Endothelial cell of umbilical vein (primary cell): ENCODE measurements around the gene CCNI. TPM values are rescaled to one million over a fixed set of nuclear protein-coding genes. Genes with fewer than 3 reads are reported as not detected.

Source experiments
- BruUV-seq: library from RNA; stranded (reverse); fragments of 400-500 nt; replicated peaks from 2 replicates; lab custom pipeline; 2021; lab: Mats Ljungman, UMichigan
- CTCF ChIA-PET: fragments of 300-600, 350-600 bp; sonication (Branson Sonifier 250); formaldehyde crosslinking; loops from one replicate; lab custom pipeline; 2021; ENCODE audit warnings: antibody characterized with exemption, inconsistent platforms; lab: Charles Lee
- POLR2A ChIA-PET: fragments of 300-600, 350-600 bp; sonication (Branson Sonifier 250); formaldehyde crosslinking; loops from one replicate; lab custom pipeline; 2021; ENCODE audit warnings: antibody characterized with exemption, inconsistent platforms; lab: Charles Lee
- DNase-seq: peaks from one replicate; pipeline ENCODE4 v3.0.0-alpha.2; 2011; ENCODE audit warnings: low read depth, low spot score
- FAIRE-seq: peaks from 2 replicates; lab custom pipeline; 2011; peaks lifted over from hg19 to GRCh38; lab: Jason Lieb, UNC
- H2AFZ ChIP-seq: 2 replicates; pipeline ENCODE4 v1.6.0; 2012; ENCODE audit warnings: low read depth, low read length, control low read depth, inconsistent platforms
- H3K27ac ChIP-seq: 2 replicates; pipeline ENCODE4 v1.5.1; 2011; ENCODE audit warnings: low read depth, mild to moderate bottlenecking, control low read depth, low read length, moderate library complexity; ENCODE audit not compliant: insufficient read depth
- H3K27me3 ChIP-seq, 2 experiments: 2 replicates each; pipeline versions ENCODE4 v1.6.0 to v1.6.1; 2011; ENCODE audit warnings: low read length in 2 of 2, mixed read lengths in 1 of 2; ENCODE audit not compliant: control insufficient read depth in 2 of 2, insufficient read depth in 2 of 2
- H3K36me3 ChIP-seq, 2 experiments: 2 replicates in 1 of 2; 3 replicates in 1 of 2; pipeline ENCODE4 v1.5.1; 2011; ENCODE audit warnings: low read length in 2 of 2, mild to moderate bottlenecking in 1 of 2, moderate library complexity in 1 of 2; ENCODE audit not compliant: control insufficient read depth in 2 of 2, insufficient read depth in 2 of 2; ENCODE audit errors: extremely low read depth in 1 of 2
- H3K4me1 ChIP-seq: 3 replicates; pipeline ENCODE4 v1.5.1; 2011; ENCODE audit warnings: mild to moderate bottlenecking, low read length; ENCODE audit not compliant: control insufficient read depth, insufficient read depth; ENCODE audit errors: extremely low read depth
- H3K4me2 ChIP-seq: 2 replicates; pipeline ENCODE4 v1.6.1; 2011; ENCODE audit warnings: low read length, control low read depth, mixed read lengths; ENCODE audit not compliant: insufficient read depth
- H3K4me3 ChIP-seq, 3 experiments: fragments of 200-600 bp in 1 of 3; sonication (generic), shearing (Covaris generic) in 1 of 3; replicated peaks in 1 of 3; 2 replicates each; pipeline ENCODE4 v1.5.1; 2011 to 2016; ENCODE audit warnings: control low read depth in 3 of 3, low read length in 3 of 3, mild to moderate bottlenecking in 2 of 3, inconsistent platforms in 1 of 3, low read depth in 1 of 3, moderate library complexity in 1 of 3; ENCODE audit not compliant: insufficient read depth in 1 of 3
- H3K79me2 ChIP-seq: 2 replicates; pipeline ENCODE4 v1.6.0; 2012; ENCODE audit warnings: low read length, inconsistent platforms; ENCODE audit not compliant: control insufficient read depth, insufficient read depth
- H3K9ac ChIP-seq: replicated peaks from 2 replicates; pipeline ENCODE3; 2011; ENCODE audit warnings: low read length, control low read depth; ENCODE audit not compliant: insufficient read depth; ENCODE audit errors: extremely low read depth
- H3K9me1 ChIP-seq: replicated peaks from 3 replicates; pipeline ENCODE4 v1.6.0; 2011; ENCODE audit warnings: mild to moderate bottlenecking, low read length; ENCODE audit not compliant: control insufficient read depth, insufficient read depth; ENCODE audit errors: extremely low read depth
- H3K9me3 ChIP-seq: replicated peaks from 2 replicates; pipeline ENCODE4 v1.5.1; 2012; ENCODE audit warnings: low read length, inconsistent platforms; ENCODE audit not compliant: control insufficient read depth, insufficient read depth
- H4K20me1 ChIP-seq: replicated peaks from 2 replicates; pipeline ENCODE3; 2011; ENCODE audit warnings: mild to moderate bottlenecking, low read length; ENCODE audit not compliant: control insufficient read depth, insufficient read depth; ENCODE audit errors: extremely low read depth
- CTCF ChIP-seq, 2 donors: IDR thresholded peaks; 1 replicate in 1 of 2; 2 replicates in 1 of 2; pipeline ENCODE4 v1.5.1; 2011; ENCODE audit warnings: low read length in 2 of 2, mild to moderate bottlenecking in 2 of 2, moderate library complexity in 2 of 2, control low read depth in 1 of 2, inconsistent platforms in 1 of 2, low read depth in 1 of 2; ENCODE audit not compliant: insufficient read depth in 1 of 2; ENCODE audit errors: extremely low read depth in 1 of 2
- EZH2 ChIP-seq: IDR thresholded peaks from 2 replicates; pipeline ENCODE4 v1.6.1; 2012; ENCODE audit warnings: borderline replicate concordance, low read depth, mild to moderate bottlenecking, moderate library complexity, low read length, inconsistent platforms; ENCODE audit not compliant: severe bottlenecking
- FOS ChIP-seq: IDR thresholded peaks from 2 replicates; pipeline ENCODE4 v1.6.1; 2011; ENCODE audit warnings: mild to moderate bottlenecking, low read length, moderate library complexity, borderline replicate concordance; ENCODE audit not compliant: insufficient read depth
- GATA2 ChIP-seq: IDR thresholded peaks from 2 replicates; pipeline ENCODE4 v1.7.0; 2011; ENCODE audit warnings: low read depth, mild to moderate bottlenecking, moderate library complexity, mixed read lengths, low read length; ENCODE audit not compliant: insufficient read length, insufficient read depth
- JUN ChIP-seq: IDR thresholded peaks from 2 replicates; pipeline ENCODE4 v1.6.1; 2011; ENCODE audit warnings: borderline replicate concordance, low read depth; ENCODE audit not compliant: insufficient read length, insufficient read depth
- MAX ChIP-seq: IDR thresholded peaks from 2 replicates; pipeline ENCODE4 v1.6.1; 2011; ENCODE audit not compliant: insufficient read depth, insufficient read length
- MYC ChIP-seq: IDR thresholded peaks from one replicate; pipeline ENCODE4 v1.6.1; 2011; ENCODE audit warnings: mild to moderate bottlenecking, low read depth, low read length
- POLR2A ChIP-seq: IDR thresholded peaks from 2 replicates; pipeline ENCODE4 v1.6.1; 2012; ENCODE audit warnings: low read depth, mild to moderate bottlenecking, control low read depth, low read length
- POLR2AphosphoS5 ChIP-seq: IDR thresholded peaks from 2 replicates; pipeline ENCODE4 v1.6.1; 2012; ENCODE audit warnings: low read depth, mild to moderate bottlenecking, control low read depth, low read length, moderate library complexity; ENCODE audit not compliant: insufficient read depth
- dilution Hi-C: fragments of 300-500 bp; cut with MboI; formaldehyde crosslinking; loops from one replicate; pipeline ENCODE4 v1.15.0; 2019; ENCODE audit warnings: low sequenced_read_pairs; ENCODE audit not compliant: extremely low pct_ligation_motif_present
- intact Hi-C: fragments of 100-400 bp; cut with micrococcal nuclease; formaldehyde crosslinking; loops from one replicate; pipeline ENCODE4 v1.10.0; 2022
- polyA plus RNA-seq, 4 experiments: library from polyadenylated mRNA; depleted of rRNA in 3 of 4; stranded (reverse) in 3 of 4; unstranded in 1 of 4; fragments of >200 nt; gene quantifications; 2 replicates each; pipeline versions ENCODE4 v1.2.1 to v1.2.3, GENCODE V29; 2011 to 2012; ENCODE audit warnings: missing spikeins in 1 of 4
- total RNA-seq: library from RNA; stranded (reverse); gene quantifications from 2 replicates; pipeline ENCODE4 v1.2.3, GENCODE V29; 2021

The CCNI gene
- total and polyA plus RNA-seq, 2 donors (not counting 3 experiments of a cell fraction or from before 2014, with no cell fraction given), result 88.6 to 212 TPM

- Histone ChIP-seq H3K79me2 (no peaks in the 10 kb centered on the region), H3K4me3 (no peak overlapping the region), H3K4me1 (peaks cover 8% of the 10 kb centered on the region), H3K36me3 (peaks cover 0 to 9% of the 10 kb centered on the region in 2 experiments), H4K20me1 (no peaks in the 10 kb centered on the region), H3K27ac (no peak overlapping the region), H3K9me3 (no peaks in the 10 kb centered on the region), H2AFZ (no peak overlapping the region), H3K9ac (no peak overlapping the region), H3K4me2 (no peak overlapping the region), H3K9me1 (no peaks in the 10 kb centered on the region), H3K27me3 (no peaks in the 10 kb centered on the region)
- DNase-seq (peak; percentile 45), FAIRE-seq (peak; percentile 46)
- no peak for TF ChIP-seq EZH2
- TF ChIP-seq GATA2, result peak; percentile 28
- peak; percentile 11 for TF ChIP-seq JUN
- TF ChIP-seq CTCF (IDR thresholded peaks at IDR 0.05; ENCODE audit: extremely low read depth in 1 of 2, insufficient read depth in 1 of 2, low read depth in 1 of 2, low read length in 2 of 2), result no peak
- peak; percentile 37 for TF ChIP-seq POLR2AphosphoS5
- TF ChIP-seq FOS, result peak; percentile 79
- no peak for TF ChIP-seq POLR2A
- no peak for TF ChIP-seq MYC
- TF ChIP-seq MAX, result no peak
- no TSS peak for BruUV-seq
- dilution Hi-C loops, result no loop called here
- ChIA-PET CTCF (interaction anchor here (1.2 to 2.6 kb wide), 4 partner anchors 10 to 164 kb away, joined by 3 to 10 read pairs (median 6); no protein-coding TSS in a partner anchor), POLR2A (no interaction called here)
- intact Hi-C loops, result loop anchor here (2.0 to 5.0 kb wide), 2 partner anchors 143 to 287 kb away; partner anchors contain the start of gene SOWAHB
Observed at GRCh38 chr4:77040270-77040669, 35.5 kb downstream of the CCNI start.
